Choroid plexus epithelial cell (primary cell): ENCODE data around the gene MCC.

Experiments used
- DNase-seq: peaks from one replicate; pipeline ENCODE4 v3.0.0-alpha.2; 2010; ENCODE audit warnings: low read depth
- H3K4me3 ChIP-seq: 2 replicates; pipeline ENCODE4 v1.5.1; 2011; ENCODE audit warnings: low read depth, mild to moderate bottlenecking, control low read depth, low read length, moderate library complexity
- TF ChIP-seq, protein P1 (sequence below): conservative IDR thresholded peaks from 2 replicates; pipeline ENCODE4 v1.5.1; 2011; ENCODE audit warnings: low read depth, mild to moderate bottlenecking, control low read depth, inconsistent platforms, low read length, moderate library complexity

Gene MCC

GRCh38 chr5:113214606-113215323, 273.5 kb downstream of the MCC start:
- H3K4me3 ChIP-seq, result no peak overlapping the region
- TF ChIP-seq, protein P1, sequence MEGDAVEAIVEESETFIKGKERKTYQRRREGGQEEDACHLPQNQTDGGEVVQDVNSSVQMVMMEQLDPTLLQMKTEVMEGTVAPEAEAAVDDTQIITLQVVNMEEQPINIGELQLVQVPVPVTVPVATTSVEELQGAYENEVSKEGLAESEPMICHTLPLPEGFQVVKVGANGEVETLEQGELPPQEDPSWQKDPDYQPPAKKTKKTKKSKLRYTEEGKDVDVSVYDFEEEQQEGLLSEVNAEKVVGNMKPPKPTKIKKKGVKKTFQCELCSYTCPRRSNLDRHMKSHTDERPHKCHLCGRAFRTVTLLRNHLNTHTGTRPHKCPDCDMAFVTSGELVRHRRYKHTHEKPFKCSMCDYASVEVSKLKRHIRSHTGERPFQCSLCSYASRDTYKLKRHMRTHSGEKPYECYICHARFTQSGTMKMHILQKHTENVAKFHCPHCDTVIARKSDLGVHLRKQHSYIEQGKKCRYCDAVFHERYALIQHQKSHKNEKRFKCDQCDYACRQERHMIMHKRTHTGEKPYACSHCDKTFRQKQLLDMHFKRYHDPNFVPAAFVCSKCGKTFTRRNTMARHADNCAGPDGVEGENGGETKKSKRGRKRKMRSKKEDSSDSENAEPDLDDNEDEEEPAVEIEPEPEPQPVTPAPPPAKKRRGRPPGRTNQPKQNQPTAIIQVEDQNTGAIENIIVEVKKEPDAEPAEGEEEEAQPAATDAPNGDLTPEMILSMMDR, result no peak
- no peak for DNase-seq

DNA sequence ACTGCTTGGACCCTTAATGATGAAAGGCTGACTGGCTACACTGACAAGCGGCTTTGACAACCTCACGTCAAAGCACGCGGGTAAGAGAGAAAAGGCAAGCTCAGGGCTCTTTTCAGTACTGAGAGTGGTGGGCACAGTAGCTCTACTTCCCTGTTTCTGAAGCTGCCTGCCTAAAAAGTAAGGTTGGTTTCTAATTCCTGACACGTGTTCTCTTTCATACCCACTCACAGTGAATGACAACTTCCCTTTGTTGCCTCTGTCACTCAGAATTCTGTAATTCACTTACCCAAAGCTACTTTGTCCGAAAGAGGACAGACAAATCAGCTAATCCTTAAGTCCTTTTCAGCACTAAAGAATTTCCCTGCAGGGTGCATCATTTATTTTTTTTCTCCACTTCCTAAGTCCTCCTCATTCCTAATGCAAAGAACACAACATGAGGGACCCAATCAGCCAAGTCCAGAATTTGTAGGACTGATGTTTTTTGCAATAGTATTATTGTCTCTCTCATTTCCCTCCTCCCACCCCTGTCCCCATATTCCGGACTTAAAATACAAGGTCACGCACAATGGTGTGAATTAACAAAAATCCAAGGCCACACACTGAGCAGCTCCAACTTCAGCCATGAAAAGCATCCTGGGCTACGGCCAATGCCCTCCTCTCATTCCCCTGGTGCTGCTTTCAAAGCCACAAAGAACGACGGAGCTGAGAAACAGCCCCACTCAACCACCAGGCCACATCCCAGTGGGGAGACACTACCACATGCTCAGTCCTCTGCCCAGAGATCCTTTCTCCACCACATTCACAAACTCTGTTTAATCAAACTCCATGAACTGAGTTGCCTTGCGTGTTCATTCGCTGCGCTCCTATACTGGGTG, 274.5 kb downstream of the MCC start:
- DNase-seq, result no peak
- TF ChIP-seq, protein P1, result no peak
- no peak overlapping the region for H3K4me3 ChIP-seq

GRCh38 chr5:113212244-113212920, 275.9 kb downstream of the MCC start:
- H3K4me3 ChIP-seq, result no peak overlapping the region
- peak; percentile 93 for DNase-seq
- TF ChIP-seq, protein P1, result no peak

GRCh38 chr5:113209498-113209897, 278.8 kb downstream of the MCC start:
- H3K4me3 ChIP-seq, result no peak overlapping the region
- TF ChIP-seq, protein P1, result no peak
- DNase-seq, result no peak

GRCh38 chr5:113205807-113206206, 282.4 kb downstream of the MCC start:
- no peak overlapping the region for H3K4me3 ChIP-seq
- TF ChIP-seq, protein P1, result peak; percentile 9
- no peak for DNase-seq

- peak; percentile 61 for DNase-seq
- TF ChIP-seq, protein P1, result no peak
These were observed 282.9 kb downstream of the MCC start for GRCh38 chr5:113205323-113205722.

More at GRCh38 chr5:113205323-113205722, 282.9 kb downstream of the MCC start:
- H3K4me3 ChIP-seq, result no peak overlapping the region
